Fibroblast of villous mesenchyme (primary cell): ENCODE results near the gene B4GALT3. TPM values are rescaled to one million over a fixed set of nuclear protein-coding genes. Genes with fewer than 3 reads are reported as not detected.

Experiments
- DNase-seq: peaks from one replicate; pipeline ENCODE4 v3.0.0-alpha.2; 2010; ENCODE audit warnings: low read depth
- H3K4me3 ChIP-seq: 2 replicates; pipeline ENCODE4 v1.5.1; 2011; ENCODE audit warnings: low read depth, mild to moderate bottlenecking, low read length
- CTCF ChIP-seq: IDR thresholded peaks from 2 replicates; pipeline ENCODE4 v1.5.1; 2012; ENCODE audit warnings: low read depth, mild to moderate bottlenecking, low read length; ENCODE audit not compliant: insufficient read depth
- small RNA-seq: library from RNA; depleted of rRNA; stranded (forward); fragments of <200 nt; gene quantifications from one replicate; pipeline ENCODE3, GENCODE V24; 2012
- total RNA-seq: library from RNA; depleted of rRNA; stranded (reverse); fragments of >200 nt; gene quantifications from 2 replicates; pipeline ENCODE4 v1.2.3, GENCODE V29; 2012

Gene B4GALT3
- total RNA-seq, 1 donor: 22.5 TPM

- no peak for DNase-seq
- no peak for TF ChIP-seq CTCF
- H3K4me3 ChIP-seq: no peak overlapping the region
Observed at GRCh38 chr1:161130266-161130665, 47.0 kb downstream of the B4GALT3 start.

DNA sequence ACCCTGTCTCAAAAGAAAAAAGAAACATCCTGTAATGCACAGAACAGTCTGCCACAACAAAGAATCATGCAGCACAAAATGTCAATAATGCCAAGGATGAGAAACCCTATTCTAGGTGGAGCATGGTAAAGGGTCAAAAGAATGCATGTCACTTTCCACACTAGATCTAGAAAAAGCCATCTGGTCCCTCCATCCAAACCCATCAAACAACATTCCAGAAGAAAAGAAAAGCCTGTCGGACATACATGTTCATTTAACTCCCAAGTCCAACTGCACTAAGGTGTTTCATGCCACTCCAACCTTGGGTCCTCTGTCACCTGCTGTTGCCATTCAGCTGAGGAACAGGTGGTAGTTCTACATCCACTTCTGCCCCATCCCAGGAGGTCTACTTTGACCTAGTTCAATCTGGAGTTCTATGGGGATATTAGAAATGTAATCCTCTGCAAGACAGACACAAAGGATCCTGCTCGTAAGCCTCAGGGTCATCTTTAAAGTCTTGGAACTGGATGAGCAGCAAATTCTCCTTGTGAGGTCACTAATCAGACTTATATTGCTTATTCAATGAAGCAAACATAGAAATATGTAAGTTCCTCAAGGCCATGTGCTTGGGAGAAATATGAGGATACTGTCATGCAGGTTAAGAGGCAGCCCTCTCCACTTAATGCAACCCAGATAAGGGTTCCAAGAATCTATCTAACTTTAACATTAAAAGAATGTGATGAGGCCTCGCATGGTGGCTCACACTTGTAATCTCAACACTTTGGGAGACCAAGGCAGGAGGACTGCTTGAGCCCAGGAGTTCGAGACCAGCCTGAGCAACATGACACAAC lies 48.5 kb downstream of the B4GALT3 start:
- no peak for TF ChIP-seq CTCF
- no peak overlapping the region for H3K4me3 ChIP-seq
- DNase-seq: no peak

DNA sequence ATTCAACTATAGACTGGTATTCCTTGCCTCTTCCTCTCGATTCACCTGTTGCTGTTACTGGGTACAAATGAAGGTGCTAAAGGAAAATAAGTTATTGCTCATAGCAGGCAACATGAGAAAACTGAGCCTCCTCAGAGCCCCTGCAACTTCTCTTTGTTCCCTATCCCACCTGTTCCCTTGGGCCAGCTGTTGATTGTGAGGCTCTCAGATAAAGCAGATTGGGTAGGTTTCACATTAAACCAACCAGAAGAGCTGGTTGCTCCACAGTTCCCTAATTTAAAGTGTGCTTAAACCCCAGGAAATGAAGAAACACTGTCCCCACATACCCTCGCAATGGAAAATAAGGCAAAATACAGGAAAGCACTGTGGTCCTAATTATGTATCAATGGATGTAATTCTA lies 49.7 kb downstream of the B4GALT3 start:
- no peak overlapping the region for H3K4me3 ChIP-seq
- DNase-seq: no peak
- TF ChIP-seq CTCF: no peak

DNA sequence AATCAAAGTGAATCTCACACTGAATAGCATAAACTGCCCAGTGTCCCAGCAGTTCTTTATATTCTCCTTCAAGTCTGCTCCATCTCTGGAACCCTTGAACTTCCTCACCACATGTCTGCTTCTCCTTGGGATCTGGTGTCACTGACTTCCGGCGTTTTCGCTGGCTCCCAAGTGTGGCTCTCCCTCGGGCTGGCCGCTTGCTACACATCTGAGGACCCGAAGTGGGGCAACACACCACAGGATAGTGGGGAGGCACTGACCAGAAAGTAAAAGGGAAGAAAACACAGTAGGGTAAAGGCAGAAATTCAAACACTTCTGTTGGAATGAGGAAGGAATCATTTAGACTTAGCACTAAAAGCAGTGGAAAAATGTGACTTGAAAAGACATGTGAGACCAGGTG lies 54.3 kb downstream of the B4GALT3 start:
- TF ChIP-seq CTCF: no peak
- DNase-seq: no peak
- no peak overlapping the region for H3K4me3 ChIP-seq

DNA sequence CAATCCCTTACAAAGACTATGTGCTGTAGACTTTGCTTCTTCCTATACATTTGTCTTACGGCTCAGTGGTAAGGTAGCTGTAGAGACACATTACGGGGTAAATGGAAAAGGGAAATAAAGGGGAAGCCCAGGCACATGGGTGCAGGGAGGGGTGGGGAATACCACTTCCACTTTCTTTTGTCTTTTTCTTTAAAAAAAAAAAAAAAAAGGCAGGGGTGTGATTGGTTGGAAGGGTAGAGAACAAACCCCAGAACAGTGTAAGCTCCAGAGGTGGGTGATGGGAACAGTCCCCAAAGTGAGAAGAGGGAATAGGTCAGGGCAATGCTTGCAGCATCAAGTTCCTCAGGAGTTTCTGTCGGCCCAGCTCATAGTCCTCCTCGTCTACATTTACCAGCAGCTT lies 55.5 kb downstream of the B4GALT3 start:
- no peak for DNase-seq
- TF ChIP-seq CTCF: no peak
- H3K4me3 ChIP-seq: no peak overlapping the region

Small RNAs within 50 kb of the gene (small RNA-seq; reads per million reads assigned to genes)
- not detected for gene RF01225

Other genes with a start within 250 kb of the B4GALT3 start
- gene ITLN2, start 222.7 kb downstream of the B4GALT3 start, total RNA-seq: not detected in 2 replicates
- gene F11R, start 156.4 kb downstream of the B4GALT3 start, total RNA-seq: 0.32 and 5.6 TPM in 2 replicates
- 1.6 and 18.6 TPM in 2 replicates for gene TSTD1, start 138.5 kb downstream of the B4GALT3 start, total RNA-seq
- gene USF1, start 131.5 kb downstream of the B4GALT3 start, total RNA-seq: 52.5 and 62.2 TPM in 2 replicates
- gene ARHGAP30, start 107.6 kb downstream of the B4GALT3 start, total RNA-seq: under 0.01 TPM in 1 of 2 replicates, not detected in the other
- gene NECTIN4, start 87.9 kb downstream of the B4GALT3 start, total RNA-seq: 0.32 and 2.6 TPM in 2 replicates
- gene KLHDC9, start 79.1 kb downstream of the B4GALT3 start, total RNA-seq: 1.9 and 2.2 TPM in 2 replicates
- 25.9 and 26.1 TPM in 2 replicates for gene PFDN2, start 59.5 kb downstream of the B4GALT3 start, total RNA-seq
- 23.2 and 26.8 TPM in 2 replicates for gene NIT1, start 59.4 kb downstream of the B4GALT3 start, total RNA-seq
- 22.5 and 27.6 TPM in 2 replicates for gene DEDD, start 44.8 kb downstream of the B4GALT3 start, total RNA-seq
- gene UFC1, start 23.5 kb downstream of the B4GALT3 start, total RNA-seq: 57.7 and 69.1 TPM in 2 replicates
- gene USP21, start 18.0 kb downstream of the B4GALT3 start, total RNA-seq: 8.1 and 8.6 TPM in 2 replicates
- gene PPOX, start 11.1 kb downstream of the B4GALT3 start, total RNA-seq: 10.4 and 12.9 TPM in 2 replicates
- gene ADAMTS4, start 21.5 kb upstream of the B4GALT3 start, total RNA-seq: 6.8 and 8.2 TPM in 2 replicates
- 105 and 117 TPM in 2 replicates for gene NDUFS2, start 24.9 kb upstream of the B4GALT3 start, total RNA-seq
- gene FCER1G, start 37.8 kb upstream of the B4GALT3 start, total RNA-seq: 0.43 TPM in 1 of 2 replicates, not detected in the other
- not detected in 2 replicates for gene APOA2, start 46.1 kb upstream of the B4GALT3 start, total RNA-seq
- gene TOMM40L, start 48.6 kb upstream of the B4GALT3 start, total RNA-seq: 10.0 and 13.4 TPM in 2 replicates
- not detected in 2 replicates for gene NR1I3, start 60.7 kb upstream of the B4GALT3 start, total RNA-seq
- gene PCP4L1, start 81.2 kb upstream of the B4GALT3 start, total RNA-seq: under 0.01 TPM in 1 of 2 replicates, not detected in the other
- gene MPZ, start 132.5 kb upstream of the B4GALT3 start, total RNA-seq: 2.6 and 2.9 TPM in 2 replicates
- 20.3 and 25.8 TPM in 2 replicates for gene SDHC, start 136.9 kb upstream of the B4GALT3 start, total RNA-seq
- not detected in 2 replicates for gene CFAP126, start 190.4 kb upstream of the B4GALT3 start, total RNA-seq